GM12878 (cell line): ENCODE data around the gene SNAI3. TPM values are rescaled to one million over a fixed set of nuclear protein-coding genes. Genes with fewer than 3 reads are reported as not detected.

Experiments used
- ATAC-seq: fragments of 200-7000 bp; cut with Tn5 transposase; 3 replicates; pipeline ENCODE4 v1.9.1; 2020; ENCODE audit warnings: mild to moderate bottlenecking, moderate library complexity
- BruUV-seq: library from RNA; stranded (reverse); fragments of 400-500 nt; replicated peaks from 2 replicates; lab custom pipeline; 2021; lab: Mats Ljungman, UMichigan
- CTCF ChIA-PET: fragments of 300-600 bp; sonication (Branson Sonifier 250); formaldehyde crosslinking; extraction: SDS; loops from one replicate; lab custom pipeline; 2021; ENCODE audit warnings: inconsistent platforms; lab: Yijun Ruan, JAX
- POLR2A ChIA-PET: fragments of 350-600 bp; formaldehyde crosslinking; extraction: SDS; loops from one replicate; lab custom pipeline; 2021; ENCODE audit warnings: inconsistent platforms; lab: Charles Lee
- RAD21 ChIA-PET: fragments of 300-600 bp; sonication (Branson Sonifier 250); formaldehyde crosslinking; loops from one replicate; lab custom pipeline; 2023; ENCODE audit warnings: antibody characterized with exemption; ENCODE audit not compliant: unreplicated experiment; lab: Charles Lee
- SMC1A ChIA-PET: fragments of 300-600 bp; sonication (Branson Sonifier 250); formaldehyde crosslinking; loops from one replicate; lab custom pipeline; 2023; ENCODE audit not compliant: unreplicated experiment, uncharacterized antibody; lab: Charles Lee
- DNase-seq: peaks from one replicate; pipeline ENCODE4 v3.0.0-alpha.2; 2011; ENCODE audit warnings: low read depth, low spot score
- FAIRE-seq: peaks from 3 replicates; lab custom pipeline; 2011; peaks lifted over from hg19 to GRCh38; lab: Jason Lieb, UNC
- H2AFZ ChIP-seq: 2 replicates; pipeline ENCODE4 v1.6.0; 2011; ENCODE audit warnings: low read depth, low read length, control low read depth; ENCODE audit not compliant: control insufficient read depth
- H3K27ac ChIP-seq: 2 replicates; pipeline ENCODE4 v1.5.1; 2011; ENCODE audit warnings: control low read depth; ENCODE audit not compliant: control insufficient read depth, insufficient read depth
- H3K27me3 ChIP-seq, 2 experiments: replicated peaks in 1 of 2; 2 replicates each; pipeline versions ENCODE4 v1.6.0 to v1.6.1; 2011; ENCODE audit warnings: low read length in 1 of 2; ENCODE audit not compliant: control insufficient read depth in 2 of 2, insufficient read depth in 2 of 2
- H3K36me3 ChIP-seq, 2 experiments: 2 replicates each; pipeline ENCODE4 v1.5.1; 2011; ENCODE audit warnings: low read length in 1 of 2; ENCODE audit not compliant: control insufficient read depth in 2 of 2, insufficient read depth in 2 of 2
- H3K4me1 ChIP-seq: 2 replicates; pipeline ENCODE4 v1.6.1; 2011; ENCODE audit warnings: mild to moderate bottlenecking, low read length, moderate library complexity, mixed read lengths; ENCODE audit not compliant: control insufficient read depth, insufficient read depth
- H3K4me2 ChIP-seq: 2 replicates; pipeline ENCODE4 v1.6.0; 2011; ENCODE audit warnings: control low read depth; ENCODE audit not compliant: control insufficient read depth, insufficient read depth
- H3K4me3 ChIP-seq: fragments of 200-600 bp; sonication (generic); 2 replicates; pipeline ENCODE4 v1.5.1; 2016
- H3K79me2 ChIP-seq: 2 replicates; pipeline ENCODE4 v1.6.0; 2011; ENCODE audit warnings: low read length; ENCODE audit not compliant: control insufficient read depth, insufficient read depth
- H3K9ac ChIP-seq: 2 replicates; pipeline ENCODE4 v1.8.0; 2011; ENCODE audit warnings: low read length, control low read depth, mixed read lengths; ENCODE audit not compliant: control insufficient read depth, insufficient read depth
- H3K9me3 ChIP-seq: replicated peaks from 3 replicates; pipeline ENCODE4 v1.5.1; 2011; ENCODE audit warnings: mild to moderate bottlenecking, low read length; ENCODE audit not compliant: control insufficient read depth, insufficient read depth
- H4K20me1 ChIP-seq: 2 replicates; pipeline ENCODE4 v1.6.0; 2011; ENCODE audit not compliant: control insufficient read depth, insufficient read depth
- CHD4 ChIP-seq: fragments of 200-600 bp; sonication (generic); IDR thresholded peaks from 2 replicates; pipeline ENCODE4 v1.6.1; 2016; ENCODE audit warnings: mild to moderate bottlenecking
- ELK1 ChIP-seq: IDR thresholded peaks from 2 replicates; pipeline ENCODE4 v1.6.1; 2012; ENCODE audit warnings: low read depth, low read length, improper control_type of control experiment
- EP300 ChIP-seq, 2 experiments: fragments of 150-350 bp in 1 of 2; IDR thresholded peaks; 2 replicates each; pipeline ENCODE4 v1.6.1; 2011 to 2012; ENCODE audit warnings: low read depth in 2 of 2, low read length in 2 of 2, borderline replicate concordance in 1 of 2, improper control_type of control experiment in 1 of 2, inconsistent platforms in 1 of 2; ENCODE audit not compliant: control insufficient read depth in 1 of 2
- KLF5 ChIP-seq: fragments of 450-650 bp; IDR thresholded peaks from 2 replicates; pipeline ENCODE4 v1.6.1; 2014; ENCODE audit warnings: mild to moderate bottlenecking; ENCODE audit not compliant: partially characterized antibody
- LARP7 ChIP-seq: fragments of 450-650 bp; IDR thresholded peaks from 2 replicates; pipeline ENCODE4 v1.6.1; 2017; ENCODE audit warnings: mild to moderate bottlenecking
- MLLT1 ChIP-seq: fragments of 450-650 bp; IDR thresholded peaks from 2 replicates; pipeline ENCODE4 v1.6.1; 2016; ENCODE audit warnings: mild to moderate bottlenecking
- PML ChIP-seq: IDR thresholded peaks from 2 replicates; pipeline ENCODE4 v1.6.1; 2012; ENCODE audit warnings: low read length, inconsistent platforms
- RELA ChIP-seq: fragments of 450-650 bp; IDR thresholded peaks from 2 replicates; pipeline ENCODE4 v1.8.0; 2014; ENCODE audit warnings: borderline replicate concordance; ENCODE audit not compliant: partially characterized antibody
- SMAD5 ChIP-seq: IDR thresholded peaks from 2 replicates; pipeline ENCODE4 v1.6.1; 2016; ENCODE audit warnings: antibody characterized with exemption, low read depth
- SMC3 ChIP-seq: IDR thresholded peaks from 2 replicates; pipeline ENCODE4 v1.6.1; 2011; ENCODE audit warnings: low read length, improper control_type of control experiment, borderline replicate concordance
- SUZ12 ChIP-seq: fragments of 200-600 bp; sonication (generic); IDR thresholded peaks from one replicate; pipeline ENCODE4 v1.6.1; 2018; ENCODE audit warnings: antibody characterized with exemption, mild to moderate bottlenecking; ENCODE audit not compliant: unreplicated experiment
- TCF3 ChIP-seq: IDR thresholded peaks from 2 replicates; pipeline ENCODE4 v1.6.1; 2012; ENCODE audit warnings: low read depth, mild to moderate bottlenecking, low read length, borderline replicate concordance; ENCODE audit not compliant: insufficient read depth
- ZNF687 ChIP-seq: fragments of 450-650 bp; IDR thresholded peaks from 2 replicates; pipeline ENCODE4 v1.6.1; 2017; ENCODE audit warnings: mild to moderate bottlenecking, moderate library complexity
- WGBS: methylation state at CpG from one replicate; pipeline ENCODE4 v1.1.6; 2016; ENCODE audit warnings: low lambda C conversion rate; ENCODE audit not compliant: insufficient replicate concordance, insufficient coverage; ENCODE audit errors: missing lambda C conversion rate; 5-methylcytosine and 5-hydroxymethylcytosine counted together
- in situ Hi-C: fragments of 300-500 bp; cut with MboI; formaldehyde crosslinking; loops from 9 replicates; pipeline ENCODE4 v1.14.3; 2018; ENCODE audit warnings: mixed read lengths
- intact Hi-C: fragments of 100-400 bp; cut with micrococcal nuclease; formaldehyde crosslinking; loops from one replicate; pipeline ENCODE4 v1.14.2; 2022; ENCODE audit not compliant: unreplicated experiment
- polyA plus RNA-seq, 11 experiments: library from polyadenylated mRNA; depleted of rRNA in 4 of 11; unstranded in 6 of 11; stranded (reverse) in 5 of 11; fragments of >200 nt; fragmentation: Nextera tagmentation in 4 of 11; fragmentation: Illumina TruSeq in 1 of 11; extraction: Ambion mirVana in 4 of 11; extraction: Trizol in 1 of 11; gene quantifications; 1 replicate in 1 of 11; 2 replicates in 10 of 11; pipeline versions ENCODE4 v1.2.1 to v1.2.3, GENCODE V29; 2011 to 2016; ENCODE audit warnings: inconsistent platforms in 2 of 11, missing spikeins in 2 of 11, low read depth in 1 of 11
- total RNA-seq, 4 experiments: library from RNA; depleted of rRNA in 3 of 4; stranded (reverse); fragments of >200 nt in 3 of 4; fragmentation: Illumina TruSeq in 1 of 4; extraction: Trizol in 1 of 4; gene quantifications; 2 replicates each; pipeline versions ENCODE4 v1.2.1 to v1.2.3, GENCODE V29; 2013 to 2021

Gene SNAI3
- total and polyA plus RNA-seq, 10 of the 15 experiments (the other 5 are each of a cell fraction or from before 2014, with no cell fraction given), result 0.21 to 7.4 (median 3.0) TPM

GRCh38 chr16:88681709-88682451, 4.4 kb downstream of the SNAI3 start (continued):
- 0 out of 2 replicates have a peak, but pooled peaks have one; percentile 28 for TF ChIP-seq TCF3
- no peak for TF ChIP-seq PML
- peak; percentile 21; the same call in 1 of the 2 replicates for TF ChIP-seq CHD4
- TF ChIP-seq EP300 (IDR thresholded peaks at IDR 0.05; ENCODE audit: borderline replicate concordance in 1 of 2, control insufficient read depth in 1 of 2, low read depth in 2 of 2, low read length in 2 of 2), result peak; percentile 89 to 95; a peak in 3 of 4 replicates
- TF ChIP-seq, all 136 proteins: peak for 58

GRCh38 chr16:88681084-88681680, 5.1 kb downstream of the SNAI3 start:
- TSS peak; percentile 70 for BruUV-seq
- no peaks in the 10 kb centered on the region for H3K27me3 ChIP-seq
- CTCF ChIA-PET, result interaction anchor here (0.7 to 3.4 kb wide), 15 partner anchors 8 to 120 kb away, joined by 3 to 26 read pairs (median 5); partner anchors contain the start of genes CTU2 and RNF166
- H3K27ac ChIP-seq, result peak overlapping the region; percentile 92
- ATAC-seq, result peak; percentile 75
- no peaks in the 10 kb centered on the region for H4K20me1 ChIP-seq
- H3K4me2 ChIP-seq, result peak overlapping the region; percentile 88
- SMC1A ChIA-PET, result interaction anchor here (0.7 to 3.1 kb wide), 8 partner anchors 10 to 85 kb away, joined by 3 to 13 read pairs (median 5); partner anchors contain the start of gene MVD
- RAD21 ChIA-PET, result interaction anchor here (1.3 to 2.5 kb wide), 4 partner anchors 17 to 24 kb away, joined by 5 to 10 read pairs (median 9); no protein-coding TSS in a partner anchor
- peak overlapping the region; percentile 77 for H3K9ac ChIP-seq
- H3K4me3 ChIP-seq, result peak overlapping the region; percentile 65
- no peaks in the 10 kb centered on the region; the same call in 1 of the 2 replicates for H3K79me2 ChIP-seq
- intact Hi-C loops, result loop anchor here (1.0 to 2.0 kb wide), 3 partner anchors 18 to 30 kb away; partner anchors contain the start of genes CYBA and MVD
- WGBS, result 4% methylated on average over 28 of the region's 31 CpGs
- in situ Hi-C loops, result no loop called here
- H3K36me3 ChIP-seq, result no peaks in the 10 kb centered on the region
- peaks cover 37% of the 10 kb centered on the region for H3K4me1 ChIP-seq
- no peak for FAIRE-seq
- no peak for DNase-seq
- H3K9me3 ChIP-seq, result no peaks in the 10 kb centered on the region
- peak overlapping the region; percentile 44 for H2AFZ ChIP-seq
- POLR2A ChIA-PET, result interaction anchor here (0.6 to 2.5 kb wide), 6 partner anchors 16 to 111 kb away, joined by 3 to 12 read pairs (median 6); partner anchors contain the start of genes CYBA, MVD and ZC3H18
- TF ChIP-seq ELK1 (no peak), RELA (no peak), MLLT1 (no peak; the same call in 1 of the 2 replicates), SUZ12 (no peak), LARP7 (no peak), ZNF687 (no peak), KLF5 (peak; percentile 19), SMC3 (peak; percentile 46; the same call in 1 of the 2 replicates), SMAD5 (0 out of 2 replicates have a peak, but pooled peaks have one; percentile 20)
